ENCODE results near the gene FAM151A.

DNA sequence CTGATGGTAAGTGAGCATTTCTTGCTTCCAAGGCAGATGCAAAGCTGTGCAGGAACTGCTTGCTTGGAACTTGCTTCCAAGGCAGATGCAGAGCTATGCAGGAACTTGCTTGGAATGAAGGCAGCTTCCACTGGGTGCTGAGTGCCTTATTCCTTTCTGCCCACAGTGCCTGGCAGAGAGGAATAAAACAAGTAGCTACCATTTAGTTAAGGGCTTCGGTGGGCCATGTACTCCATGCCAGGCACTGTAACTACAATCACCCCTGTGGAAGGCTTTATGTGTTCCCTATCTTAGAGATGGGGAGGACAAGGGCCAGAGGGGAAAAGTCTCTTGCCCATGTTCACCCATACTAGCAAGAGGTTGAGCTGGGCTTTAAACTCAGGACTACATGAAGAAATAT lies 26.6 kb upstream of the FAM151A start:
- TF ChIP-seq EZH2 (optimal IDR thresholded peaks at IDR 0.05; ENCODE audit: low read depth, low read length) = no peak
- TF ChIP-seq, protein P1, sequence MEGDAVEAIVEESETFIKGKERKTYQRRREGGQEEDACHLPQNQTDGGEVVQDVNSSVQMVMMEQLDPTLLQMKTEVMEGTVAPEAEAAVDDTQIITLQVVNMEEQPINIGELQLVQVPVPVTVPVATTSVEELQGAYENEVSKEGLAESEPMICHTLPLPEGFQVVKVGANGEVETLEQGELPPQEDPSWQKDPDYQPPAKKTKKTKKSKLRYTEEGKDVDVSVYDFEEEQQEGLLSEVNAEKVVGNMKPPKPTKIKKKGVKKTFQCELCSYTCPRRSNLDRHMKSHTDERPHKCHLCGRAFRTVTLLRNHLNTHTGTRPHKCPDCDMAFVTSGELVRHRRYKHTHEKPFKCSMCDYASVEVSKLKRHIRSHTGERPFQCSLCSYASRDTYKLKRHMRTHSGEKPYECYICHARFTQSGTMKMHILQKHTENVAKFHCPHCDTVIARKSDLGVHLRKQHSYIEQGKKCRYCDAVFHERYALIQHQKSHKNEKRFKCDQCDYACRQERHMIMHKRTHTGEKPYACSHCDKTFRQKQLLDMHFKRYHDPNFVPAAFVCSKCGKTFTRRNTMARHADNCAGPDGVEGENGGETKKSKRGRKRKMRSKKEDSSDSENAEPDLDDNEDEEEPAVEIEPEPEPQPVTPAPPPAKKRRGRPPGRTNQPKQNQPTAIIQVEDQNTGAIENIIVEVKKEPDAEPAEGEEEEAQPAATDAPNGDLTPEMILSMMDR (IDR thresholded peaks at IDR 0.05; ENCODE audit: low read length) = no peak
